Breast epithelium (tissue), 4 donors: ENCODE data around the gene DENND5B. TPM values are rescaled to one million over a fixed set of nuclear protein-coding genes. Genes with fewer than 3 reads are reported as not detected.
A peak's percentile ranks its signal among the peaks of the same experiment; 100 is the strongest.

ENCODE experiments used
- DNase-seq, 2 donors: peaks; one replicate each; pipeline ENCODE4 v3.0.0-alpha.2; 2019; ENCODE audit warnings: low spot score in 2 of 2
- H3K27ac ChIP-seq, 2 donors: fragments of 200-600 bp; sonication (generic) in 1 of 2; one replicate each; pipeline ENCODE4 v1.5.1; 2016 to 2019; ENCODE audit warnings: mild to moderate bottlenecking in 1 of 2
- H3K27me3 ChIP-seq, 2 donors: fragments of 200-600 bp; sonication (generic) in 1 of 2; one replicate each; pipeline versions ENCODE4 v1.5.1 to v1.6.0; 2017 to 2019; ENCODE audit warnings: control low read depth in 1 of 2, mild to moderate bottlenecking in 1 of 2
- H3K36me3 ChIP-seq: fragments of 200-600 bp; one replicate; pipeline ENCODE4 v1.5.1; 2019
- H3K4me1 ChIP-seq, 2 donors: fragments of 200-600 bp; sonication (generic); one replicate each; pipeline ENCODE4 v1.5.1; 2016 to 2019; ENCODE audit warnings: control low read depth in 1 of 2
- H3K4me3 ChIP-seq, 3 donors: fragments of 200-600 bp; sonication (generic); 1 replicate in 2 of 3; 2 replicates in 1 of 3; pipeline ENCODE4 v1.5.1; 2016 to 2019; ENCODE audit warnings: mild to moderate bottlenecking in 3 of 3, moderate library complexity in 2 of 3
- H3K9me3 ChIP-seq, 2 donors: fragments of 200-600 bp; sonication (generic) in 1 of 2; one replicate each; pipeline ENCODE4 v1.5.1; 2016 to 2019; ENCODE audit warnings: control low read depth in 1 of 2
- POLR2A ChIP-seq: fragments of 450-650 bp; IDR thresholded peaks from one replicate; pipeline ENCODE4 v1.6.1; 2016; ENCODE audit warnings: antibody characterized with exemption, mild to moderate bottlenecking, moderate library complexity
- POLR2AphosphoS5 ChIP-seq, 3 donors: sonication (generic); formaldehyde crosslinking; IDR thresholded peaks; one replicate each; pipeline ENCODE4 v1.6.1; 2017; ENCODE audit warnings: antibody characterized with exemption in 3 of 3
- intact Hi-C: fragments of 100-400 bp; cut with DNase I; formaldehyde crosslinking; loops from one replicate; pipeline ENCODE4 v1.15.1; 2023; ENCODE audit warnings: low total_unique reads
- total RNA-seq, 3 donors: library from RNA; depleted of rRNA; stranded (reverse); fragments of >200 nt; gene quantifications; one replicate each; pipeline ENCODE4 v1.1.0, GENCODE V29; 2016
- TF ChIP-seq, protein P1 (sequence below), 3 donors: fragments of 450-650 bp; IDR thresholded peaks; one replicate each; pipeline ENCODE4 v1.5.1; 2016 to 2017; ENCODE audit warnings: antibody characterized with exemption in 3 of 3, mild to moderate bottlenecking in 3 of 3, moderate library complexity in 3 of 3

The DENND5B gene
- total RNA-seq, 3 donors from 2014 or later = 16.0 to 18.7 (median 17.7) TPM

GRCh38 chr12:31371256-31371620 lies 219.7 kb downstream of the DENND5B start:
- intact Hi-C loops = no loop called here
- H3K27me3 ChIP-seq = no peaks in the 10 kb centered on the region
- no peaks in the 10 kb centered on the region for H3K36me3 ChIP-seq
- H3K4me3 ChIP-seq = no peak overlapping the region
- no peak for TF ChIP-seq POLR2AphosphoS5 (IDR thresholded peaks at IDR 0.05)
- TF ChIP-seq, protein P1, sequence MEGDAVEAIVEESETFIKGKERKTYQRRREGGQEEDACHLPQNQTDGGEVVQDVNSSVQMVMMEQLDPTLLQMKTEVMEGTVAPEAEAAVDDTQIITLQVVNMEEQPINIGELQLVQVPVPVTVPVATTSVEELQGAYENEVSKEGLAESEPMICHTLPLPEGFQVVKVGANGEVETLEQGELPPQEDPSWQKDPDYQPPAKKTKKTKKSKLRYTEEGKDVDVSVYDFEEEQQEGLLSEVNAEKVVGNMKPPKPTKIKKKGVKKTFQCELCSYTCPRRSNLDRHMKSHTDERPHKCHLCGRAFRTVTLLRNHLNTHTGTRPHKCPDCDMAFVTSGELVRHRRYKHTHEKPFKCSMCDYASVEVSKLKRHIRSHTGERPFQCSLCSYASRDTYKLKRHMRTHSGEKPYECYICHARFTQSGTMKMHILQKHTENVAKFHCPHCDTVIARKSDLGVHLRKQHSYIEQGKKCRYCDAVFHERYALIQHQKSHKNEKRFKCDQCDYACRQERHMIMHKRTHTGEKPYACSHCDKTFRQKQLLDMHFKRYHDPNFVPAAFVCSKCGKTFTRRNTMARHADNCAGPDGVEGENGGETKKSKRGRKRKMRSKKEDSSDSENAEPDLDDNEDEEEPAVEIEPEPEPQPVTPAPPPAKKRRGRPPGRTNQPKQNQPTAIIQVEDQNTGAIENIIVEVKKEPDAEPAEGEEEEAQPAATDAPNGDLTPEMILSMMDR (IDR thresholded peaks at IDR 0.05) = no peak
- TF ChIP-seq POLR2A = no peak
- H3K9me3 ChIP-seq = no peaks in the 10 kb centered on the region
- no peak overlapping the region for H3K27ac ChIP-seq
- DNase-seq = no peak
- no peaks in the 10 kb centered on the region for H3K4me1 ChIP-seq

DNA sequence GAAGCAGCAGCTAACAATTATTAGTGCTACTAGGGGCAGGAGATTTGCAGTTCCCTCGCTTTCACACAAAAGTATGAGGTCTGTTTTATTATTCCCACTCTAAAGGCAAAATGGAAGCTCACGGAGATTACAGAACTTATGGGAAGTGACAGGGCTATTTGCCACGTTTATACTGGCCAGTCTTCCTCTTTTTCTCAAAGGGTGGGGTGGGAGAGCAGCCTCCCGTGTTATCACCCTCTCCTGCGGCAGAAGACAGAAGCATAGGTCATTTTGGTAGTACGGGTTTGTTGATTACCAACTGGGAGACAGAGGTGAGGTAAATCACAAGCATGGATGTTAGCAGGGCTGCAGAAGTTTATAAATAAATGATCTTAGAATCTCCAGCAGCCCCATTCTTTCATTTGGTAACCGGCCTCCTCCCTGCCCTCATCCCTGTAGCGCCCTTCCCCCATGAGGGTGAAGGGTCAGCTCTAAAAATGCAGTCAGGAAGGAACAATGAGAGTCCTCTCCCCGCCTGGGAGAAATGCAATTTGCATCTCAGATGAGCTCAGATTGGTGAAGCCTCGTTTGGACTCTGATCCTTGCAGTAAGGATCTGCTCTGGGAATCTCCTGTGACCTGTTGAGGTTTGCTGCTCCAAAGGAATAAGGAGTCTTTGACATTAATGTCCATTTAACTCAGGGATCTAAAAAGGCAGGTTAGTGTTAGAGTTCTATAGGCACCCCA lies 220.2 kb downstream of the DENND5B start:
- Histone ChIP-seq H3K27ac (peak overlapping the region; percentile 45 to 61), H3K27me3 (no peaks in the 10 kb centered on the region), H3K36me3 (no peaks in the 10 kb centered on the region), H3K9me3 (no peaks in the 10 kb centered on the region), H3K4me3 (peak overlapping the region; percentile 33 to 62 (median 33)), H3K4me1 (no peaks in the 10 kb centered on the region)
- intact Hi-C loops = no loop called here
- no peak for DNase-seq
- TF ChIP-seq POLR2A = no peak
- TF ChIP-seq, protein P1 (IDR thresholded peaks at IDR 0.05) = no peak

DNA sequence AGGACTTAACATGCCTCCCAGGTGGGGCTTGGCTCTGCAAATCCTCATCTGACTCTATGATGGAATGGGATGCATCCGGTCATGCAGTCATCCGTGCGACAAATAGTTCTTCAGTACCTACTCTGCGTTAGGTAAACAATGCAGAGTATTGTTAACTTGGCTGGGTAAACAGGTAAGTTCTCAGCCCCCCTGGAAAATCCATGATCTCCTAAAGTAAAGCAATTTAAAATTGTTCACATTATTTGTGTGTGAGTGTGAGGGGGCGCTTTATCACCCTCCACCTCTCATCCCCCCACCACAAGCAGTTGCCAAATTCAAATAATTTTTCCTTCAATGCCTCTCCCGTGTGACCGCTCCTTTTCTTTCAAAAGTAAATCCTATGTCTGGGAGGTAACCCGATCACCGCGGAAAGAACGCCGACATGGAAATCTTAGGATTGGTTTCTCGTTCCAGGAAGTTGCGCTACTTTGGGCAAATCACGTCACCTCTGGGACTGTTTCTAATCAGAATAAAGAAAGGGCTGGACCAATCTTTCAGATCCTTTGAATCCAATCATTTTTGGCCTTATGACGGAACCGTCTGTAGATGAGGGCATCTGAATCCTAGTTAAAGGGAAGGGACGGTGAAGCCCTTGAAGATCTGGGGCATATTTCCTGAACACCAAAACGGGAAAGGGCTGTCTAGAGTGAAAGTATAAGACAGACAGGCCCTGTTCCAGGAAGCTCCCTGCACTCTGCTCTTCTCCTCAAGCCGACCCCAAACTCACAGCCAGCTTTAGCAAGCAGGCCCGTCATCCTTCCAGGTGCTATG lies 221.0 kb downstream of the DENND5B start:
- peak overlapping the region; percentile 33 to 62 (median 33) for H3K4me3 ChIP-seq
- H3K36me3 ChIP-seq = no peaks in the 10 kb centered on the region
- intact Hi-C loops = no loop called here
- TF ChIP-seq POLR2AphosphoS5 (IDR thresholded peaks at IDR 0.05) = peak in 1 of 3 donors; percentile 22
- TF ChIP-seq, protein P1 (IDR thresholded peaks at IDR 0.05) = no peak
- no peak for TF ChIP-seq POLR2A
- H3K9me3 ChIP-seq = no peaks in the 10 kb centered on the region
- DNase-seq = no peak
- no peaks in the 10 kb centered on the region for H3K4me1 ChIP-seq
- no peaks in the 10 kb centered on the region for H3K27me3 ChIP-seq
- H3K27ac ChIP-seq = peak overlapping the region; percentile 45 to 61

- Histone ChIP-seq H3K36me3 (no peaks in the 10 kb centered on the region), H3K27me3 (no peaks in the 10 kb centered on the region), H3K9me3 (no peaks in the 10 kb centered on the region), H3K4me3 (no peak overlapping the region), H3K4me1 (no peaks in the 10 kb centered on the region), H3K27ac (no peak overlapping the region)
- intact Hi-C loops = no loop called here
- TF ChIP-seq POLR2AphosphoS5 (IDR thresholded peaks at IDR 0.05) (no peak), POLR2A (no peak)
- TF ChIP-seq, protein P1 (IDR thresholded peaks at IDR 0.05) = no peak
- DNase-seq = no peak
These were observed 222.1 kb downstream of the DENND5B start for GRCh38 chr12:31368666-31369361.
